Measurements from ENCODE around the gene CCNT1. TPM values are rescaled to one million over a fixed set of nuclear protein-coding genes. Genes with fewer than 3 reads are reported as not detected.
"Not testable (repeated sequence)": the region's sequence is repeated elsewhere in the genome, so short reads cannot be mapped to it uniquely, and the experiment has no call there.

CCNT1 gene
- total RNA-seq, 2 experiments from 2014 or later = 58.7 to 60.4 TPM

DNA sequence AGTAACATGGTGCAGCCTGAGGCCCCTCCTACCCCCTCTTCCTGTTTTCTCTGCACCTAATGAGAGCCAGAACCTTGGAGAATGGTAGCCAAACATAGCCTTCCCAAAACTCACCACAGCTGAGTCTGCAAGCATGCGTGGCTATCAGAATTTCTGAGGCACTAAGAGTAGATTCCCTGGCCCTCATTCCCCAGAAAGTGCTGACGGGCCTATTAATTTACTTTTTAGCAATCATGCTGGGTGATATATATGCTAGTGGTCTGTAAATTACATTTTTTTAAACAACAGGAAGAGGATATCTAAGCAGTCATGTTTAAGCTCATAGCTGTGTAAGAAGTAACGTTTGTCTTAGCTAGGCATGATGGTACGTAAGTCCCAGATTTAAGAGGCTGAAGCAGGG lies 64.8 kb downstream of the CCNT1 start:
- Mint-ChIP-seq H3K27me3 (no peaks in the 10 kb centered on the region), H3K9me3 (no peaks in the 10 kb centered on the region), H3K4me3 (no peak overlapping the region), H3K36me3 (peaks cover 31% of the 10 kb centered on the region), H3K27ac (peak overlapping the region; percentile 22), H3K4me1 (peaks cover 8% of the 10 kb centered on the region)
- POLR2A ChIA-PET = no interaction called here
- ATAC-seq (ENCODE audit: low read depth) (no peak), DNase-seq (no peak)

DNA sequence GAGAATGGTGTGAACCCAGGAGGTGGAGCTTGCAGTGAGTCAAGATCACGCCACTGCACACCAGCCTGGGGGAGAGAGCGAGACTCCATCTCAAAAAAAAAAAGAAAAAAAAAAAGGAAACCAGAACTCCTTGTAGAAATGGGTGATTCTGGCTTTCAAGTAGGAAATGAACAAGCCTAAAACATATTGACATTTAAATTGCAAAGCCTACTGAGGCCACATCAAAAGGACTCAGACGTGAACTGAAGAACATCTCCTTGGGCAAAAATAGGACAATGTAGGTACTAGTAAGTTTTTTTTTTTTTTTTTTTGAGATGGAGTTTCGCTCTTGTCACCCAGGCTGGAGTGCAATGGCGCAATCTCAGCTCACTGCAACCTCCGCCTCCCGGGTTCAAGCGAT lies 71.2 kb downstream of the CCNT1 start:
- ATAC-seq (ENCODE audit: low read depth); POLR2A ChIA-PET; H3K9me3 Mint-ChIP-seq; H3K4me3 Mint-ChIP-seq; H3K27ac Mint-ChIP-seq; H3K4me1 Mint-ChIP-seq; H3K27me3 Mint-ChIP-seq; DNase-seq: not testable (repeated sequence)
- H3K36me3 Mint-ChIP-seq = peaks cover 52% of the 10 kb centered on the region

- H3K27ac Mint-ChIP-seq = no peak overlapping the region
- H3K4me1 Mint-ChIP-seq = no peaks in the 10 kb centered on the region
- peaks cover 50% of the 10 kb centered on the region for H3K36me3 Mint-ChIP-seq
- H3K4me3 Mint-ChIP-seq = no peak overlapping the region
- POLR2A ChIA-PET = interaction anchor here (0.6 kb wide), 1 partner anchor 111 kb away, joined by 3 read pairs; no protein-coding TSS in a partner anchor
- DNase-seq (no peak), ATAC-seq (ENCODE audit: low read depth) (no peak)
- peaks cover 6% of the 10 kb centered on the region for H3K9me3 Mint-ChIP-seq
- no peaks in the 10 kb centered on the region for H3K27me3 Mint-ChIP-seq
Observed at GRCh38 chr12:48643011-48643410, 73.5 kb downstream of the CCNT1 start.

GRCh38 chr12:48641752-48642555 lies 74.6 kb downstream of the CCNT1 start:
- H3K27ac Mint-ChIP-seq; POLR2A ChIA-PET; H3K4me1 Mint-ChIP-seq; H3K27me3 Mint-ChIP-seq; ATAC-seq (ENCODE audit: low read depth); H3K9me3 Mint-ChIP-seq; H3K4me3 Mint-ChIP-seq; DNase-seq: not testable (repeated sequence)
- peaks cover 45% of the 10 kb centered on the region for H3K36me3 Mint-ChIP-seq

DNA sequence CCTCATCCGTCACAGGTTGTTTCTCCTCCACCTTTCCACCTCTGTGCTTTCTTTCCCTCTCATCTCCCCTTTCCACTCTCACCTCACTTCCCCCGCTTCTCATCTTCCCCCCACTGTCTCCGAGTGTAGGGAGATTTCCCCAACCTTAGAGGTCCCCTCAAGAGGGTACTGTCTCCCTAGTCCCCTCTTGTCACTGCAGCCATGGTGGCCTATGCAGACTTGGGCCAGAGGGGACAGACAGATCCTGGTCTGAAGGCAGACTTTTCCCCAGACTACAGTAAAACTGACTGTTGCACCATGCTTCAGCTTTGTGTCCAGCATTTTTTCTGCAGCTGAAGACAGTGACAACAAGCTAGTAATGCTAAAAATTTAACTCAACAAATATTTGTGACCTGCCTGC lies 75.7 kb downstream of the CCNT1 start:
- Mint-ChIP-seq H3K9me3 (peaks cover 6% of the 10 kb centered on the region), H3K27me3 (no peaks in the 10 kb centered on the region), H3K4me3 (no peak overlapping the region), H3K36me3 (peaks cover 38% of the 10 kb centered on the region), H3K4me1 (no peaks in the 10 kb centered on the region), H3K27ac (no peak overlapping the region)
- DNase-seq (no peak), ATAC-seq (ENCODE audit: low read depth) (no peak)
- POLR2A ChIA-PET = no interaction called here

GRCh38 chr12:48640428-48640827 lies 76.1 kb downstream of the CCNT1 start:
- no peak for ATAC-seq (ENCODE audit: low read depth)
- Mint-ChIP-seq H3K36me3 (peaks cover 38% of the 10 kb centered on the region), H3K27ac (no peak overlapping the region), H3K4me1 (no peaks in the 10 kb centered on the region), H3K9me3 (peaks cover 6% of the 10 kb centered on the region), H3K4me3 (no peak overlapping the region), H3K27me3 (no peaks in the 10 kb centered on the region)
- DNase-seq = no peak
- POLR2A ChIA-PET = no interaction called here

Small RNA genes lying within 50 kb of the gene (microRNA-seq; reads per million reads assigned to microRNA genes)
- 8.4 reads per million, percentile 9 among the genes with 10 or more reads in this experiment for gene MIR1291

Other genes starting within 250 kb of the CCNT1 start
- not detected for gene ANP32D, start 244.1 kb downstream of the CCNT1 start, total RNA-seq
- not detected for gene C12orf54, start 234.2 kb downstream of the CCNT1 start, total RNA-seq
- not detected for gene OR8S1, start 191.1 kb downstream of the CCNT1 start, total RNA-seq
- not detected for gene LALBA, start 146.7 kb downstream of the CCNT1 start, total RNA-seq
- 10 to 100 TPM; 62.1 to 65.7 TPM for gene KANSL2, start 34.5 kb downstream of the CCNT1 start, total RNA-seq
- not detected for gene ADCY6, start 72.4 kb upstream of the CCNT1 start, total RNA-seq
- gene CACNB3, start 101.8 kb upstream of the CCNT1 start, total RNA-seq = 10 to 100 TPM; 13.4 to 20.0 TPM
- gene DDX23, start 135.5 kb upstream of the CCNT1 start, total RNA-seq = 100 to 1,000 TPM; 135 to 162 TPM
- gene RND1, start 149.2 kb upstream of the CCNT1 start, total RNA-seq = 1 to 10 TPM; 3.8 to 4.9 TPM
- gene FKBP11, start 208.8 kb upstream of the CCNT1 start, total RNA-seq = 10 to 100 TPM; 51.9 to 53.4 TPM
- 10 to 100 TPM; 88.0 to 96.5 TPM for gene ARF3, start 240.8 kb upstream of the CCNT1 start, total RNA-seq